Retinal pigment epithelial cell (primary cell): Measurements from ENCODE around the gene NEK4.
A peak's percentile ranks its signal among the peaks of the same experiment; 100 is the strongest.

Source experiments
- DNase-seq: peaks from one replicate; pipeline ENCODE4 v3.0.0-alpha.2; 2010; ENCODE audit warnings: low read depth
- H3K4me3 ChIP-seq: 2 replicates; pipeline ENCODE4 v1.5.1; 2011; ENCODE audit warnings: mild to moderate bottlenecking, low read length, control low read depth, moderate library complexity
- CTCF ChIP-seq: conservative IDR thresholded peaks from 2 replicates; pipeline ENCODE4 v1.5.1; 2011; ENCODE audit warnings: low read depth, low read length, control low read depth, inconsistent platforms

Gene NEK4

GRCh38 chr3:52793702-52794611, 23.2 kb upstream of the NEK4 start:
- H3K4me3 ChIP-seq, result no peak overlapping the region
- no peak for DNase-seq
- no peak for TF ChIP-seq CTCF

- no peak for TF ChIP-seq CTCF
- DNase-seq, result no peak
- H3K4me3 ChIP-seq, result no peak overlapping the region
Observed at GRCh38 chr3:52792961-52793695, 22.4 kb upstream of the NEK4 start.

- no peak overlapping the region for H3K4me3 ChIP-seq
- peak; percentile 23 for TF ChIP-seq CTCF
- DNase-seq, result no peak
Observed at GRCh38 chr3:52792413-52792812, 21.7 kb upstream of the NEK4 start.

- TF ChIP-seq CTCF, result no peak
- no peak overlapping the region for H3K4me3 ChIP-seq
- DNase-seq, result no peak
Observed at GRCh38 chr3:52791928-52792327, 21.2 kb upstream of the NEK4 start.

GRCh38 chr3:52791366-52791765, 20.6 kb upstream of the NEK4 start:
- no peak overlapping the region for H3K4me3 ChIP-seq
- no peak for DNase-seq
- no peak for TF ChIP-seq CTCF

GRCh38 chr3:52790741-52791140, 20.0 kb upstream of the NEK4 start:
- TF ChIP-seq CTCF, result no peak
- DNase-seq, result no peak

GRCh38 chr3:52790337-52790736, 19.6 kb upstream of the NEK4 start:
- DNase-seq, result no peak
- no peak for TF ChIP-seq CTCF
- H3K4me3 ChIP-seq, result no peak overlapping the region

More at GRCh38 chr3:52790741-52791140, 20.0 kb upstream of the NEK4 start:
- H3K4me3 ChIP-seq, result no peak overlapping the region
